ENCODE results near the gene RAP2B.

RAP2B gene

DNA sequence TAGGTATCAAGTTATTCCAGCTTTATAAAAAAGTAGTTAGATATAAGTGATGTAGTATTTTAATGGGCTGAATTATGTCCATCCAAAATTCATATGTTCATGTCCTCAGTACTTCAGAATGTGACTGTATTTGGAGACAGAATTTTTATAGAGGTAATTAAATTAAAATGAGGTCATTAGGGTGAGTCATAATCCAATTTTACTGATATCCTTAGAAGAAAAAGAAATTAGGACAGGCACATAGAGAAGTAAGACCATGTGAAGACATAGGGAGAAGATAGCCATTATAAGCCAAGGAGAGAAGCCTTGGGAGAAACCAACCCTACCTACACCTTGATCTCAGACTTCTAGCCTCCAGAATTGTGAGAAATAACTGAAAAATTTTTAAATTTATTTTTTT is 30.3 kb downstream of the RAP2B start:
- TF ChIP-seq, protein P1, sequence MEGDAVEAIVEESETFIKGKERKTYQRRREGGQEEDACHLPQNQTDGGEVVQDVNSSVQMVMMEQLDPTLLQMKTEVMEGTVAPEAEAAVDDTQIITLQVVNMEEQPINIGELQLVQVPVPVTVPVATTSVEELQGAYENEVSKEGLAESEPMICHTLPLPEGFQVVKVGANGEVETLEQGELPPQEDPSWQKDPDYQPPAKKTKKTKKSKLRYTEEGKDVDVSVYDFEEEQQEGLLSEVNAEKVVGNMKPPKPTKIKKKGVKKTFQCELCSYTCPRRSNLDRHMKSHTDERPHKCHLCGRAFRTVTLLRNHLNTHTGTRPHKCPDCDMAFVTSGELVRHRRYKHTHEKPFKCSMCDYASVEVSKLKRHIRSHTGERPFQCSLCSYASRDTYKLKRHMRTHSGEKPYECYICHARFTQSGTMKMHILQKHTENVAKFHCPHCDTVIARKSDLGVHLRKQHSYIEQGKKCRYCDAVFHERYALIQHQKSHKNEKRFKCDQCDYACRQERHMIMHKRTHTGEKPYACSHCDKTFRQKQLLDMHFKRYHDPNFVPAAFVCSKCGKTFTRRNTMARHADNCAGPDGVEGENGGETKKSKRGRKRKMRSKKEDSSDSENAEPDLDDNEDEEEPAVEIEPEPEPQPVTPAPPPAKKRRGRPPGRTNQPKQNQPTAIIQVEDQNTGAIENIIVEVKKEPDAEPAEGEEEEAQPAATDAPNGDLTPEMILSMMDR (IDR thresholded peaks at IDR 0.05), result no peak

DNA sequence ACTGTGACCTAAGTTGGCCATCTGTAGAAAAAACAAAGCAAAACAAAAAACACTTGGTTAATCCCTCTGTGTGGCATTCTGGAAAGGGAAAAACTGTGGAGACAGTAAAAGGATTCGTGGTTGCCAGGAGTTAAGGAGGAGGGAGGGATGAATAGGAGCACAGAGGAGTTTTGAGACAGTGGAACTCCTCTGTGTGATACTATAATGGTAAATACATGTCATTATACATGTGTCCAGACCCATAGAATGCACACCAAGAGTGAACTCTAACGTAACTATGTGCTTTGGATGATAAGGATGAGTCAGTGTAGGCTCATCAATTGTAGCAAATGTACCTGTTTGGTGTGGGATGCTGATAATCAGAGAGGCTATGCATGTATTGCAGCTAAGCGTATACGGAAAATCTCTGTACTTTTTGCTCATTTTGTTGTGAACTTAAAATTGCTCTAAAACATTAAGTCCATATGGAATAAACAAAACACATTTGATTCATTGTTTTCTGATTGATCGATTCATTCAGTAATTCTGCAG is 33.4 kb downstream of the RAP2B start:
- TF ChIP-seq, protein P1 (IDR thresholded peaks at IDR 0.05), result no peak

DNA sequence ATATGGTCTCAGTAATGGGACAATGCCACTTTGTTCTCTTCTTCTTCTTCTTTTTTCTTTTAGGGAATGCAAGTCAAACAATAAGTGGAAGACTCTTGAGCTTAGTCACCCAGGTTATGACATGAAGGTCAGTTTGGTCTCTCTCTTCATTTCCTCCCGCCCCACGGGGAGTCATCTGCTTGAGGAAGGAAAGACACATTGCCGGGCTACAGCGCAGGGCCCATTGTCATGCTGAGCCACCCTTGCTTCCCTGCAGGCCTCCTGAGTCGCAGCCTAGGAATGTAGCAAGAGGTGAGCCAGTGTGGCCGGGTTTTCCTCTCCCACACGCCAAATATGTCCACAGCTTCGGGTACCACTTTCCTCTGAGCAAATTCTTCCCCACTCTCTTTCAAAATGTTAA is 47.6 kb downstream of the RAP2B start:
- TF ChIP-seq, protein P1 (IDR thresholded peaks at IDR 0.05), result no peak

DNA sequence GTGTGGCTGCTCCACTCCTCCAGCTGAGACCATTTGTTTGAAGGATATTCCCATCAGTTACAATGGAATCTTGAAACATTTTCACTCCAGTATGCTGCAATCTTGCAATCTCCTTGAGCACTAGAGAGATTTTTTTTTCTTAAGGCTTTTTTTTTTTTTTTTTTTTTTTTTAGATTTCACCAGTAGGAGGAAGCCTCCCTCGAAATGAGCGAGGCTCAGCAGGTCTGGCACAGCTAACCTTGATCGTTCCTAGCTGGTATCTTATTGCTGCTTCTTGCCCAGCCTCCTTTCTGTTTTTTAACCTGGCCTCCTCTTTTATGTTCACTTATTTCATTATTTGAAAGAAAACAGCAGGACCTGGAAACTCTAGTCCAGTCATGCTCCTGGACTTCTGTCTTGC is 48.1 kb downstream of the RAP2B start:
- TF ChIP-seq, protein P1 (IDR thresholded peaks at IDR 0.05), result no peak

DNA sequence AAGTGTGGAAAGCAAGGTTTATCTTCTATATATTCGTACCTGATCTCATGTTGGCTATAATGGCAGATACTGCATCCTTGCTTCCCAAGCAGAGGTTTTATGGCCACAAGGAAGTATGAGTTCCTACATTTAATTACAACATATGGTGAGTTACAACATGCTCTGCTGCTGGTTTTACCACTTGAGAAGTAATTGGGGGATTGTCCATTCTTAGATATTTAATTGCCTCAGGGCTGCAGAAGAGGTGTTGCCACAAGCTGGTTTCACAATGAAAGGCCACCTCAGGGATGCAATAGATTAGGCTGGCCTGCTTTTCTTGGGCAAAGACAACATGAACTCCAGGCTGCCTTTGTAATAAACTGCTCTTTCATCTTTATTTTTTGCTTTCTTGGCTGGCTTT is 48.6 kb downstream of the RAP2B start:
- TF ChIP-seq, protein P1 (IDR thresholded peaks at IDR 0.05), result no peak

DNA sequence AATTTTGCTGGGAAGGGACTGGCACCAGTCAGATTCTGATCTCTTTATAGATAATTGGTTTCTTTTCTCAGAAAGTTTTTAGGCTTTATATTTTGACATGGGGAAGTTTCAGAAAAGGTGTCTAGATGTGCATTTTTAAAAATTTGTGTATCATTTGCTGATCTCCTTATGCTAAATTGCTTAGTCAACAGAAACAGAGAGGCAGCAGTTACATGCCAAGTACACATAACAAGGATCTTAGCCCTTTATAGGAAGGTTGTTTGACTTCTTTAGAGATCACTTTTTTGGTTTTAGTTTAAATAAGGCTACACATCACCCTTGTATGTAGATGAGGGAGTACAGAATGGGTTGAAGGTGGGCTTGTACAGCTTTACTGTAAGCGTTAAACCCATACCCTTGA is 53.5 kb downstream of the RAP2B start:
- TF ChIP-seq, protein P1 (IDR thresholded peaks at IDR 0.05), result no peak

DNA sequence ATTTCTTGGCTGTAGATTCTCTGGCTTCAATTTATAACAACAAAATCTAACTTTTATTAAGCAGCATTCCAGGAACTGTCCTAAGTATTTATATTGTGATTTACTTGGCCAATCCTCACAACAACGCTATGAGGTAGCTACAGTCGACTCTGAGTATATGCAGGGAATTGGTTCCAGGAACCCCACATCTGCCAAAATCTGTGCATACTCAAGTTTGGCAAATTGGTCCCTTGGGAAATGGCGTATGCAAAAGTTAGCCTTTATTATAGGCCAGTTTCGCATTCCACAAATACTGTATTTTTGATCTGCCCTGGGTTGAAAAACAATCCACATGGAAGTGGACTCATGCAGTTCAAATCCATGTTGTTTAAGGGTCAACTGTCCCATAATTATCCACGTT is 53.9 kb downstream of the RAP2B start:
- TF ChIP-seq, protein P1 (IDR thresholded peaks at IDR 0.05), result no peak

DNA sequence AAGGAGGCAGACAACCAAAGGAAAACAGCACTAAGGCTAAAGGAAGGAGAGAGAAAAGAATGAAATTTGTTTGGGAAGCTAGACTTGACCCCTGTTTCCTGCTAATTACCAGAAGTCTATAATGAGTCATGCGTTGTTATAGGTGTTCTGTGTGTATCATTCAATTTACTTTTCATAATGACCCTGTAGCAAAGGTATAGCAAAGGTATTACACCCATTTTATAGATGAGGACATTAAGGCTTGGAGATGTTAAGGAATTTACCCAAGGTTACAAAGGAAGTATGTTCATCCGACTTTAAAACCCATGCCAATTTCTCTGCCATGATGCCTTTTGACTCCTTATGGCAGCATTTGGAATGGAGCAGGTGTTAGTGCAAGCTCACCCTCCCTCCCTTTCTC is 54.9 kb downstream of the RAP2B start:
- TF ChIP-seq, protein P1 (IDR thresholded peaks at IDR 0.05), result no peak
